Ishikawa (cell line): Measurements from ENCODE around the gene ARHGAP36.

Experiments
- CEBPB ChIP-seq: IDR thresholded peaks from 2 replicates; pipeline ENCODE4 v1.6.1; 2012
- CREB1 ChIP-seq: IDR thresholded peaks from 2 replicates; pipeline ENCODE4 v1.6.1; 2012; ENCODE audit warnings: low read depth
- EGR1 ChIP-seq: IDR thresholded peaks from 2 replicates; pipeline ENCODE4 v1.6.1; 2012
- EP300 ChIP-seq: IDR thresholded peaks from 2 replicates; pipeline ENCODE4 v1.6.1; 2012; ENCODE audit warnings: borderline replicate concordance
- FOXM1 ChIP-seq: IDR thresholded peaks from 2 replicates; pipeline ENCODE4 v1.6.1; 2012; ENCODE audit warnings: low read depth, borderline replicate concordance
- NFIC ChIP-seq: IDR thresholded peaks from 2 replicates; pipeline ENCODE4 v1.6.1; 2012
- RAD21 ChIP-seq: IDR thresholded peaks from 2 replicates; pipeline ENCODE4 v1.6.1; 2012; ENCODE audit warnings: low read depth
- TAF1 ChIP-seq: IDR thresholded peaks from 2 replicates; pipeline ENCODE4 v1.6.1; 2012; ENCODE audit warnings: low read depth, mild to moderate bottlenecking
- TCF12 ChIP-seq: IDR thresholded peaks from 2 replicates; pipeline ENCODE4 v1.6.1; 2012; ENCODE audit warnings: low read depth
- TEAD4 ChIP-seq: IDR thresholded peaks from 2 replicates; pipeline ENCODE4 v1.6.1; 2012
- YY1 ChIP-seq: IDR thresholded peaks from 2 replicates; pipeline ENCODE4 v1.6.1; 2012; ENCODE audit warnings: low read depth
- ZBTB7A ChIP-seq: IDR thresholded peaks from 2 replicates; pipeline ENCODE4 v1.6.1; 2012; ENCODE audit warnings: low read depth
- TF ChIP-seq, protein P1 (sequence below): IDR thresholded peaks from 2 replicates; pipeline ENCODE4 v1.6.1; 2012; ENCODE audit warnings: low read depth, mild to moderate bottlenecking
- TF ChIP-seq, protein P2 (sequence below): IDR thresholded peaks from 2 replicates; pipeline ENCODE4 v1.6.1; 2012
- TF ChIP-seq, protein P3 (sequence below): IDR thresholded peaks from 2 replicates; pipeline ENCODE4 v1.6.1; 2012

The ARHGAP36 gene

DNA sequence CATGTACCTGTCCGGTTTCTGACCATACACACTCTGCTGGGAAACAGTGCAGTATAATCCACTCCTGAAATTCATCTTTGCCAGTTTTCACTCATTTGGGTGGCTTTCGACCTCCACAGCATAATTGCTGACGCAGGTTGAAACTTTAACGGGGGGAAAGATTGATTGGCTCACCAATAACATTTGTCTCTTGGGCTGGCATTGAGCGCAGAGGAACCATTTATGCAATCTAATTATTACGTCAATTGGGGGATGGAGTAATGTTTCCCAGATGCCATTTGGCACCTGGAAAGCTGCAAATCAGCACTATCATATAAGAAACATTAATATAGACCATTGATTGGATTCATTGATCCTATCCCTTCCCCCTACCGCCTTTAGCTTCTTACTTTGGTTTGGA lies 24.1 kb upstream of the ARHGAP36 start:
- no peak for TF ChIP-seq ZBTB7A
- TF ChIP-seq, protein P1, sequence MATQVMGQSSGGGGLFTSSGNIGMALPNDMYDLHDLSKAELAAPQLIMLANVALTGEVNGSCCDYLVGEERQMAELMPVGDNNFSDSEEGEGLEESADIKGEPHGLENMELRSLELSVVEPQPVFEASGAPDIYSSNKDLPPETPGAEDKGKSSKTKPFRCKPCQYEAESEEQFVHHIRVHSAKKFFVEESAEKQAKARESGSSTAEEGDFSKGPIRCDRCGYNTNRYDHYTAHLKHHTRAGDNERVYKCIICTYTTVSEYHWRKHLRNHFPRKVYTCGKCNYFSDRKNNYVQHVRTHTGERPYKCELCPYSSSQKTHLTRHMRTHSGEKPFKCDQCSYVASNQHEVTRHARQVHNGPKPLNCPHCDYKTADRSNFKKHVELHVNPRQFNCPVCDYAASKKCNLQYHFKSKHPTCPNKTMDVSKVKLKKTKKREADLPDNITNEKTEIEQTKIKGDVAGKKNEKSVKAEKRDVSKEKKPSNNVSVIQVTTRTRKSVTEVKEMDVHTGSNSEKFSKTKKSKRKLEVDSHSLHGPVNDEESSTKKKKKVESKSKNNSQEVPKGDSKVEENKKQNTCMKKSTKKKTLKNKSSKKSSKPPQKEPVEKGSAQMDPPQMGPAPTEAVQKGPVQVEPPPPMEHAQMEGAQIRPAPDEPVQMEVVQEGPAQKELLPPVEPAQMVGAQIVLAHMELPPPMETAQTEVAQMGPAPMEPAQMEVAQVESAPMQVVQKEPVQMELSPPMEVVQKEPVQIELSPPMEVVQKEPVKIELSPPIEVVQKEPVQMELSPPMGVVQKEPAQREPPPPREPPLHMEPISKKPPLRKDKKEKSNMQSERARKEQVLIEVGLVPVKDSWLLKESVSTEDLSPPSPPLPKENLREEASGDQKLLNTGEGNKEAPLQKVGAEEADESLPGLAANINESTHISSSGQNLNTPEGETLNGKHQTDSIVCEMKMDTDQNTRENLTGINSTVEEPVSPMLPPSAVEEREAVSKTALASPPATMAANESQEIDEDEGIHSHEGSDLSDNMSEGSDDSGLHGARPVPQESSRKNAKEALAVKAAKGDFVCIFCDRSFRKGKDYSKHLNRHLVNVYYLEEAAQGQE, result no peak
- no peak for TF ChIP-seq YY1
- TF ChIP-seq, protein P2, sequence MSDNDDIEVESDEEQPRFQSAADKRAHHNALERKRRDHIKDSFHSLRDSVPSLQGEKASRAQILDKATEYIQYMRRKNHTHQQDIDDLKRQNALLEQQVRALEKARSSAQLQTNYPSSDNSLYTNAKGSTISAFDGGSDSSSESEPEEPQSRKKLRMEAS, result no peak
- no peak for TF ChIP-seq EP300
- TF ChIP-seq FOXM1, result no peak
- TF ChIP-seq, protein P3, sequence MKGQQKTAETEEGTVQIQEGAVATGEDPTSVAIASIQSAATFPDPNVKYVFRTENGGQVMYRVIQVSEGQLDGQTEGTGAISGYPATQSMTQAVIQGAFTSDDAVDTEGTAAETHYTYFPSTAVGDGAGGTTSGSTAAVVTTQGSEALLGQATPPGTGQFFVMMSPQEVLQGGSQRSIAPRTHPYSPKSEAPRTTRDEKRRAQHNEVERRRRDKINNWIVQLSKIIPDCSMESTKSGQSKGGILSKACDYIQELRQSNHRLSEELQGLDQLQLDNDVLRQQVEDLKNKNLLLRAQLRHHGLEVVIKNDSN, result no peak
- TF ChIP-seq NFIC, result no peak
- TF ChIP-seq TAF1, result no peak
- no peak for TF ChIP-seq EGR1
- TF ChIP-seq CREB1, result no peak
- TF ChIP-seq TCF12, result no peak
- TF ChIP-seq RAD21, result no peak

DNA sequence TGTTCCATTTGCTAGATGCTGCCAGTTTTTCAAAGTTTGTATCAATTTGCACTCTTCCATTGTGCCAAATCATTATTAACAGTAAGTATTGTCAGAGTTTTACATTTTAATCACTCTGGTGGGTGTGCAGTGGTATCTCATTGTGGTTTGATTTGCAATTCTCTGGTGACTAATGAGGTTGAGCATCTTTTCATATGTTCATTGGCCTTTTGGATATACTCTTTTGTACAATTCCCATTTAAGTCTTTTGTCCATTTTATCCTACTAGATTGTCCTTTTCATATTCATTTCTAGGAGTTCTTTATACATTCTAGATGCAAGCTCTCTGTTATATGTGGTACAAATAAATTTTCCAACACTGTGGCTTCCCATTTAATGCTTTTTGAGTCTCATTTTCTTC lies 17.4 kb upstream of the ARHGAP36 start:
- TF ChIP-seq TCF12 (no peak), CEBPB (no peak), ZBTB7A (no peak), TEAD4 (no peak), EGR1 (no peak), CREB1 (no peak), FOXM1 (no peak), TAF1 (no peak), YY1 (no peak), NFIC (no peak)
- TF ChIP-seq, protein P3, result no peak
- TF ChIP-seq, protein P2, result no peak

DNA sequence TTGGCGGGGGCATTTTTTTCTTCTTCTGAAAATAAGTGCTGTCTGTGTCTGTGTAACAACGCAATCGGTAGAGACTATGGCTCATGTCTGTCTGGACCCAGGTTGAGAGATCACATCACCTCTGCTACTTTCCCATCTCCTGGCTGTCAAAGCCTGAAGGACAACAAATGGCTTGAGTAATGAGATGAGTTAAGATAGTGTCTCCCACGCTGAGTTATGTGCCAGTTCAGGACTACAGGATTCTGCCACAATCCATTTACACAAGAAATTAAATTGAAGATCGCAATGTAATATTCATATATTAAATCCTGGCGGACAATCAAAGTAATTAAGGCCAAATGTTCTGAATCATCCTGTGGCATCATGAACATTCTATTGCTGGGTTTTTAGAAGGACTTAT lies 16.5 kb upstream of the ARHGAP36 start:
- TF ChIP-seq YY1 (no peak), FOXM1 (no peak), NFIC (no peak), TAF1 (no peak), TCF12 (no peak), CREB1 (no peak), ZBTB7A (no peak), EP300 (no peak), TEAD4 (no peak), CEBPB (no peak)
- TF ChIP-seq, protein P2, result no peak

DNA sequence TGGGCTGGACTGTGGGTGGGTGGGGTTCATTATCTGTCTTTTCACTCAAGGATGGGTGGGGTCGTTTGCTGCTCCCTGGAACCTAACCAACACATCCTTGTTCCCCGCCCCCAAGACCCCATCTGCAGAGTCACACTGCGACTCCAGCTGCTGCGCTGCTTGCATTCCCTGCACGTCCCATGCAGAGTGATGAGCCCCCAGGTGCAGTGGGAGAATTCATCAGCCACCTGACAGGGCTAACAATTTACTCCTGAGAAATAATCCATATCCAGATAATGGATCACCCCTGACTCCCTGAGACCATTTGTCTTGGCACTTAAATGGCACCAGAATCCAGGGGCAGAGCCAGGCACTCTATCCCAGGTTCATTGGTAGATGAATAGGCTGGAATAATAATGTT lies 12.4 kb upstream of the ARHGAP36 start:
- TF ChIP-seq EP300, result no peak

DNA sequence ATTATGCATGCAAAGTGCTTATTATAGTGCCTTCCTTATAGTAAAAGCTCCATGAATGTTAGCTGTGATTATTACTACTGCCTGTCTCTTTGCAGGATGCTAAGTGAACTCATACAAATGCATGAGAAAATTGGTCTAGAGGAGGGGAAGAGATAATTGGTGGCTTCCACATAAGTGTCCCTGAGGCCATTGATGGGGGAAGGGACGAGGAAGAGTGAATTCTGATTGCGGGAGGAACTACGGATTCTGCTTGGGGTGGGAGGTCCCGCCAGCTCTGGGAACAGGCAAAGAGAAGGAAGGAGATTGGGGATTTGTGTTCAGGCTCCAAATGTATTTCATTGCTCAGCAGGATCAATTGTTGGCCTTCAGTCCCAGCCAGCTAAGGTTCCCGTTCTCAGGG lies 11.6 kb upstream of the ARHGAP36 start:
- TF ChIP-seq, protein P3, result no peak
- TF ChIP-seq CREB1, result no peak
- no peak for TF ChIP-seq NFIC
- no peak for TF ChIP-seq FOXM1
- TF ChIP-seq TCF12, result no peak
- TF ChIP-seq, protein P1, result no peak
- no peak for TF ChIP-seq CEBPB
- TF ChIP-seq RAD21, result no peak
- no peak for TF ChIP-seq EGR1
- TF ChIP-seq, protein P2, result no peak
- no peak for TF ChIP-seq ZBTB7A
- TF ChIP-seq YY1, result no peak
- TF ChIP-seq TAF1, result no peak
- no peak for TF ChIP-seq TEAD4
- no peak for TF ChIP-seq EP300
